ENCODE measurements around the gene SGCD.

Gene SGCD

DNA sequence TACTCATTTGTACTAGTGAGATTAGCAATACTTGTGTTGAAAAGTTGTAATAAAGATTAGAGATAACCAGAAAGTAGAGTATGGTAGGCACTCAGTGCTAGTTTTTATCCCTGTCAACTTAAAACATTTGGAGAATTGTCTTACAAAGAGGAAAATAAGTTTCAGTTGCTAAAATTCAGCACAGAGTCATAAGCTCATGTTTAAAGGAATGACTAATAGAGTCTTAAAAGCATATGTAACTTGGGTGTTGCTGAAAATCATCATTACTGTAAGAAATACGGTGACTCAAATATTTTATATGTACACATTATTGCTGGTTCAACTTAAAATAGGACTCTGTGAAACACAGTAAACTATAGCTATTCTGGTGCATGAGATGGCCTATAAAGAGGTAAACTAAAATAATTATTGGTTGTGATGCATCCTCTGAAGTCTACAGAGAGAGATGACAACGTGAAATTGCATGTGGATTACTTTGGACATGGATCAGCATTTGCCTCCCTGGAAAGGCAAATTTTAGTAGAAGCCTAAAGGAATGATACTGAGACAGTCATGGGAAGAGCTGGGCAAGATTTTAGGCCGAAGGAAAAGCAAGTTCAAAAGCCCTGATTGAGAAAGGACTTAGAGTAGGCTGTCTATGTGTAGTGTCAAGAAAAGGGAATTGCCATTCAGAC, 34.6 kb downstream of the SGCD start:
- FAIRE-seq (no peak), DNase-seq (ENCODE audit: insufficient read length, low spot score) (no peak)

DNA sequence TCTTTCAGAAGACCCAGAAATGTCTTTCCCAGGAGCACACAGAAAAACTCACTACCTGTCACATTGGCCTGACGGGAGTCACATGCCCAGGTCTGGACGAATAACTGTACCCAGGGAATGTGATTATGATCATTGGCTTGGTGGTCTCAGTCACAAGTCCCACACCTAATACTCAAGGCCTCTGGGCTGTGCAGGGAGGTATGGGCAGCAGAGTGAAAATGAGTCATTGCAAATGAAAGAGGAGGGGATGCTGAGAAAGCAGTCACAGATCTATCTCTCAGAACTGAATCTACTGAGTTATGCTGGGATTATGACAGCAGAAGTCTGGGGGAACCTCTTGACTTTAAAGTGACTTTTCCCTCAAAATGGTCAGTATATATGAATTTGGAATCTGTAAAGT, 36.9 kb downstream of the SGCD start:
- FAIRE-seq (no peak), DNase-seq (ENCODE audit: insufficient read length, low spot score) (no peak)

DNA sequence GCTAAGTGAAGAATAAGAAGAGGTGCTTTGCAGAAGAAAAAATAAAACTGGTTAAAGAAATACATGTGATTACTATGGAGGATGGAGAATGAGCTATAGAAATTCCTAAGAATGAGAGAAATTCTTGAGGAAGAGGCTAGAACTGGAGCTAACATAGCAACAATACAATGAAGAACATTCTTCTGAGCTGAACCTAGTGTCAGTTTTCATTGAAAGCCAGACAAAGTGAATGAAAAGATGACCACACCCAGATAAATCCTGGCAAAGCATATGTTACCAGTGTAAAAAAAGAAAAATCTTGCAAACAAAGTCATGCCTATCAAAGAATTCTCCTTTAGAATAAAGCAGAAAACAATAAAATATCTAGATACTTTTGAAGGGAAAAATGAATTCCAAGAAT, 39.6 kb downstream of the SGCD start:
- DNase-seq (ENCODE audit: insufficient read length, low spot score) (no peak), FAIRE-seq (no peak)

DNA sequence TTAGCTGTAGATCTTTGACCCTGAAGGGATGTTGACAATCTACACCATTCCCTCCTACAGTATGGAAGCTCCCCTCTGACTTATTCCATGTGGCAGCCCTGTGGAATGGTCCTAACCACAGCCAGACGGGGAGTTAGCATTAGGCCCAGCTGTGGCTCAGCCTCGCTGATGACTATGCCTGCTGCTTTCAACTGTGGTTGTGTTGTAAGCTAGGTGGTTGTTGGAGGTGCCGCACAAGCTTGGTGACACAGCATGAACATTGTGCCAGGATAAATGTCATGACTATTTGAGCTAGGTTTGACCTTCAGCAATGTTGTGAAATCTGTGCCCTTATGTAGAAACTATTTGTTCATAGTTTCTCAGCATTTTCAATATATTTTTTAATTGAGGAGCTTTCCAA, 40.6 kb downstream of the SGCD start:
- FAIRE-seq (no peak), DNase-seq (ENCODE audit: insufficient read length, low spot score) (no peak)

DNA sequence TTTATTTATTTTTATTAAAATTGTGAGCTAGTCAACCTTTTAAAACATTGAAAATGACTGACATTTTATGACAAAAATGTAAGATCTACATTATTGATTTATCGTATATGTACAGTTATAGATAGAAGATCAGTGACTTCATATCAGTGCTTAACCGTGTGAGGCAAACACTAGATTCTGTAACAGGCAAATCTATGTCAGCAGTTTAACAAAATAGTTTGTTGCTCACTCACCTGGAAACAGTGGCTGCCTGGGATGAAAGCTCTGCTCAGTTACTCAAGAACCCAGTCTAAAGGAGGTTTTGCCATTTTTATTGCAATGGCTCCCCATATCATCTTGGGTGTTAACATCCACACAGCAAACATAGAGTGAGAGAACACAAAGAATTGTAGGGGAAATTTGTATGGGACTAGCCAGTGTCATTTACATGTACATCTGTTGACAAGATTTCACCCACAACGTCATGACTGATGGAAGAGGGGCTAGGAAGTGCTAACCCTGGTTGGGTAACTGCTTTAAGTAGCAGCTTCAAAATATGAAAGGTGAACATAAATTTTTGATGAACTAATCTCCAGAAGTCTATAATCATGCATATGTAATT, 49.0 kb downstream of the SGCD start:
- no peak for FAIRE-seq
- no peak for DNase-seq (ENCODE audit: insufficient read length, low spot score)

DNA sequence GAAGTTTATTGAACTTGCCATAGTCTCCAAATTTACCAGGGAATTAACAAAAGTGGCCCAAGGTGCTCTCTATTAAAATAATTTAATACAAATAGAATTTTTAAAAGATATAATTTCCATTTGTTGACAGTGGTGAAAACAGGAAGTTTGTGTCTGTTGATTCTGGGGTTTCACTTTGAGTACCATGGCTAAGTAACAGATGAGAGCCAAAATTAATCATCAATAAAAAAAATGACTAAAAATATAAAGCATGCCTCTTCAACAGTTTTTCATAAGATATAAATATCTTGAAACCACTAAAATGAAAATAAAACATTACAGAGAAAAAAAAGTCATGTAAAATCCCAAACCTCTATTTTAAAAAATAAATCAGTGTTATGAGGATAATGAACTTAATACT, 49.8 kb downstream of the SGCD start:
- DNase-seq (ENCODE audit: insufficient read length, low spot score) (no peak), FAIRE-seq (no peak)

DNA sequence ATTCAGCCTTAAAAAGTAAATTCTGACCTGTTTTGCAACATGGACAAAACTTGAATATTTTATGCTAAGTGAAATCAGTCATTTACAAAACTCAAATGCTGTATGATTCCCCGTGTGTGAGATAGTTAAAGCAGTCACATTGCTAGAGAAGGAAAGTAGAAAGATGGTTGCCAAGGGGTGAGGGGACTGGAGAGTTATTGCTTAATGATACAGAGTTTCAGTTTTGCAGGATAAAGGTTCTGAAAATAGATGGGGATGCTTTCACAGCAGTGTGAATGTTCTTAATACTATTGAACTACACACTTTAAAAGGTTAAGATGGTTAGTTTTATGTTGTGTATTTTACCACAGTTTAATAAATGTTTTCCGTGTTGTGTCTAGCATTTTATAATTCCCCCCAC, 51.2 kb downstream of the SGCD start:
- no peak for FAIRE-seq
- no peak for DNase-seq (ENCODE audit: insufficient read length, low spot score)

DNA sequence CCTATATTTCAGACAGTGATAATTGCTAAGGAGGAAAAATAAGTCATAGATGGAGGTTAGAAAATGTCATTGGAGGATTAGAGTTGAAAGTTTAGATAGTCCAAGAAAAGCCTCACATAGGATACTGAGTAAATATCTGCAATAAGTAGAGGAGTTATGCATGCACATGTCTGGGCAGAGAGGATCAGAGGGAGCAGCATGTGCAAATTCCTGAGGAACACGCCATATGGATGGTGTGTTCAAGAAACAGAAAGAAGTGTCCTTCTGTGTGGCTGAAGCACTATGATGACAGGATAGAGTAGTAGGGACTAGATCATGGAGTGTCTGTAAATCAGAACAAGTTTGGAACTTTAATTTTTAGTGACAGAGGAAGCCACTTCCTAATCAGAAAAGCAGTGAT, 52.2 kb downstream of the SGCD start:
- FAIRE-seq (no peak), DNase-seq (ENCODE audit: insufficient read length, low spot score) (no peak)

DNA sequence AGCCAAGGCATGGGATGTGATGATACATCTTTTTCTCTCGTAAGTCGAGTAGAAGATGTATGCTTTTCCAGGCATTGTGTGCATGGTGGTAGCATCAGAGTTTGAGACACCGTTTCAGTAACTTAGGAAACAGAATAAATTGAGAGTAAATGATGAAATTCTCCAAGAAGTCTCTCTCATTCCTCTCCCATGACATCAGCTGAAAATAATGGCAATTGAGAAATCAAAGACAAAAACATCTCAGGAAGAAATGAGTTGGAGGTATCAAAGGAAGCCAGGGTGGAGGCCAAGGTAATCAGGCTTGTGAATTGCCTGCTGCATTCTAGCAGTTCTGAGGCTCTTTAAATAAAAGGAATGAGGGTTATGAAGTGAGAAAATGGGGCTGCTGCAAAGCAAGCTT, 53.9 kb downstream of the SGCD start:
- DNase-seq (ENCODE audit: insufficient read length, low spot score): no peak
- no peak for FAIRE-seq

DNA sequence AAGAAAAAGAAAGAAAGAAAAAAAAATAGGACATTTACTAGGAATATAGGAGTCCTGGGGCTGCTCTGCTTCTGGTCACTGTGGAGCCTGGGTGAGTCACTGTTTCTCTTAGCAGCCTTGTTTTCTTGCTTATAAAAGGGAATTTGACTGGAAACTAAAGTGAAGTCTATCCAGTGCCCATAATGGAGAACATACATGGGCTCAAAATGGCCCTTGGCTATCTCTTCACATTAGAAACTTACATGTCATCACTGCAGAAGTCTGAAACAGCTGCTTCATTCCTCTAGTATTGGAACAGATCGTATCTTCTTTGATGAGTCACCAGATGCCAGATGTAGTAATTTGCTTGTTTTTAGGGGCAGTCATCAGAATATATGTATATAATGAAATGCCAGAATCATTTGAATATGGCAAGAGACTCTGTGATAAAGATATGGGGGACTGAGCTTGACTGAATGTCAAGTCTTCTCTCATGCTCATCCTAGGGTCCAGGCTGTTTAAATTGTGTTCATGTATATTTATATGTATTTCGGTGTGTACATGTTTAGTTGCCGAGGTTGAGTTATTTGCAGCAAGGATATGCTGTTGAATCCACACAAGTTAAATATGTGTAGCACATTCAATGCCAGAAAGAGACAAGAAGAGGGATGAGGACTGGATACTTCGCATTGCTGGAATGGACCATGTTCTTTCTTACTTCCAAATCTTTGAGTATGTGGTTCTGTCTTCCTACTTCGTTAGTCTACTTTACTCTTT, 56.7 kb downstream of the SGCD start:
- FAIRE-seq (no peak), DNase-seq (ENCODE audit: insufficient read length, low spot score) (no peak)

DNA sequence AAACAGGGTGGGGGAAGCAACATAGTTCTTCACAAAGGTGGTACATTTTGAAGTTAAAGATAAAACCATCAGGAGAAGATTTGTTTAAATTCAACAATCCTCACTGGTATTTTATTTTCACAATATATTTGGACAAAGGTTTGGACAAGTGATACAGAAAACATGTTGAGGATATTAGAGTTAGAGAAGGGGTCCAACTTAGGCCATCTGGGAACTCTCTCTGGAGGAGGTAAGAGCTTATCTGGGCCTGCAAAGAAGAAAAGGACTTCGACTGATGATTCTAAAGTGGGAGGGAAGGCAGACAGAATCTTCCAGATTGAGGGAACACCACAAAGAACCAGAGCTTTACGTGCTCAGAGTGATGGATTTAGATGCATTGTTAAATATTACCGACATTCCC, 58.5 kb downstream of the SGCD start:
- FAIRE-seq: no peak
- no peak for DNase-seq (ENCODE audit: insufficient read length, low spot score)

DNA sequence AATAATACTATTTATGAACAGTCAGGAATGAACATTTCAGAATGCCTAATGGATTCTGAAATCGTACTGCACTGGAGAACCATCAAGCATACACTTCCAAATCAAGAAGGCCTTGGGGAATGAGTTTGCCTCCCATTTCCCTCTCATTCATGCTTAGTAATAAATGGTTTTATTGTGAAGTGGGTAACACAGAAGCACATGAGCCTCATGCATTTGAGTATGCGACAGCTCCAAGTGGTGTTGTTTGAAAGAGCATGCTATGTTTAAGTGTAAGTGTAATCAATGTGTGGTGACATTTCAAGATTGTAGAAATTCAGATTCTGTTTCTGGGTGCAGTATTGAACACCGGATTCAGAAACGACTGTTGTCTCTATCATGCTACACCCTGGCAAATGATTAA, 60.0 kb downstream of the SGCD start:
- no peak for FAIRE-seq
- DNase-seq (ENCODE audit: insufficient read length, low spot score): no peak

DNA sequence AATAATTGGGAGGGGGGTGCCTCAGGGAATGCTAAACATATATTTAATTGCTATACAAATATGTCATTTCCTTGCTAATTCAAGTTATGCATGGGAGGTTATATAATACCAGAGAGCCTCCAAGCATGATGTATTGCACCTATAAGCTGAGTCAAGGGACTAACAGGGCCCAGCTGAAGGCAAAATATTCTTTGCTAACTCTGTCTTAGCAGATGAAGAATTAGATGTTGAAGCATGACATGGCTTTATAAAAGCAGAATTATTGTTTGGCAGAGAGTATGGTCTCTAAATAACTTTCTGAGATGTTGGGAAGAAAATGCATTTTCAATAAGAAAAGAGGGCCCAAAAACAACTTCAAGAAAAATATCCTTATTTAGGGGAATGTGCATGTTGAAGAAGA, 60.4 kb downstream of the SGCD start:
- no peak for DNase-seq (ENCODE audit: insufficient read length, low spot score)
- FAIRE-seq: no peak

DNA sequence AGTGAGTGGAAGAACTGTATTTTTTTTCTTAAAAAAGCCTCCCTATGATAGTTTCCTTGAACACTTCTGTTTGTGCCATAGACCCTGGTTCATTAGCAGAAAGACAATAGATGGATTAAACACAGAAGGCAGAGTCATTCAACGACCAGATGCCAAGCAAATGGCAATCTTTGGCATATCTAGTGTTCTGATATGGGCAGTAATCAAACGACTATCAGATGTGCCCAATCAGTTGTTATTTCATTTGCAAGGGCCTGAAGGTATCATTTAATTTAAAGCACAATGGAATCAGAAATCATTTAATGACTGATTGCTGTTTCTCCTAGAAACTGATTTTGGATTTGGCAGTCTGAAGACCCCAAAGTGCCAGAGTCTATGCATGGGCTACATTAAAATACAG, 61.3 kb downstream of the SGCD start:
- DNase-seq (ENCODE audit: insufficient read length, low spot score) (no peak), FAIRE-seq (no peak)

DNA sequence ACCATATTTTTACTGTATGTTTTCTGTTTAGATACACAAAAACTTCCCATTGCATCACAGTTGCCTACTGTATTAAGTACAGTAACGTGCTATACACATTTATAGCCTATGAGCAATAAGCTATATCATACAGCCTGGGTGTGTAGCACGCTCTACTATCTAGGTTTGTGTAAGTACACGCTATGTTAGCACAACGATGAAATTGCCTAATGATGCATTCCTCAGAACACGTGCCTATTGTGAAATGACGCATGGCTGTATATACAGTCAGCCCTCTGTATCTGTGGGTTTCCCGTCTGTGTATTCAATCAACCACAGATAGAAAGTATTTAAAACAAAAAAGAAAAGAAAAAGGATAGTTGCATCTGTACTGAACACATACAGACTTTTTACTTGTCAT, 64.2 kb downstream of the SGCD start:
- no peak for FAIRE-seq
- no peak for DNase-seq (ENCODE audit: insufficient read length, low spot score)

DNA sequence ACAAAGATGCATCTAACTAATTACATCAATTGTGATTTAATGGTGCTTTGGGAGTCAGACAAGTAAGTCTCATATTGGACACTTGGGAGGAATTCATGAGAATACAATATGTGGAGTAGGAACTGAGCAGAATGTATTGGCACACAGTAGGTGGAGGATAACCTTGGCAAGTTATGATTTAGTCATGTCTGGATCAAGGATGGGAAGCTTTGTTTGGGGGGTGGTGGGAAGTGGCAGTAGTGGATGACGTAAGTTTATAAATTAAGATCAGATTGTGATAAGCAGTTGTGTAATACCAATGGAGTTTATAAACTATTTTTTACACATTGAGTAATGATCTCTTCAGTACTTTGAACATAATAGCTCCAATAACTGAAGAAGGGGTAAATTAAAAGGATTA, 67.0 kb downstream of the SGCD start:
- FAIRE-seq: no peak
- DNase-seq (ENCODE audit: insufficient read length, low spot score): no peak

DNA sequence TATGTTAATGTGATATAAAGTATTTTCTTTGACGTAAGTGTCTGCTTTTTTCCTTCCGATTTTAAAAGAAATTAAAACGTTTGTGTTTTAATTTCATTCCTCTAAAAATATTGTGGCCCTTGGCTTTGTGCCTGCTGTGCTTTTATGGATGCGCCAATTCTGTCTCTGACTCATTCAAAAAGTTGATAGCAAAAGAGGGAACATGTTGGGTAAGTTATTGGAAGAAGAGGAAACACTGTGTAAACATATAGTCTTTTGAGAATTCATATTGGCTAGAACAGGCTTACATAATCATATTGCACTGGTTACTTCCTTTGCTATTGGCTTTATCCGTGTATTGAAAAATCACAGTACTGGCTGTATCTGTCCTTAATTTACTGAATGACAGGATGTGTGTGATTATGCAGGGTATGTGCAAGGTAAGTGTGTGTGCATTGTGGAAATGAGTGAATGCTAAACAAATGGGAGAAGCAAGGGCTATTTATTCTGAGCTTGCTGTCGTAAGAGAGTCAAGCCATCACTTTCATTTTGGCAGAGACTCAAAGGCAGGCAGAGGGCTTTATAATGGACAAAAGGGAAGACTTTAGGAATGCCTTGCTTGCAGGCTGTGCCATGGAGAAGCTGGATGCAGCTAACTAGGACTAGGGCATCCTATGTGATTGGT, 67.8 kb downstream of the SGCD start:
- no peak for FAIRE-seq
- no peak for DNase-seq (ENCODE audit: insufficient read length, low spot score)

DNA sequence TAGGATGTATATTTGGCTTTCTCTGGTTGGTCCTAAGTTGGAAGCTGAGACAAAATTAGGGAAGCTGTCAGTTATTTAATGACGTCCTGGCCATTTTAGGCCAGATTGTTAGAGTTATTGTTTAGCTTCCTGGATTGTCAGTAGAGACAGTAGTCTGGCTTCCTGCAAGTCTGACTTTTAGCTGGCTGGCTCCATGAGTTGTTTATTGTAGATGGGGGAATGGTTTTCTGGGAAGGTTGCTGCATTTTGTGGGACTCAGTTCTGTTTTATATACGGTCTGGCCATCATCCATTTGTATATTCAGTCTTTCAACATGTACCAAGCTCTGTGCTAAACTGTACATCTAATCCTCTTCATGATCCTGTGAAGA, 68.3 kb downstream of the SGCD start:
- FAIRE-seq (no peak), DNase-seq (ENCODE audit: insufficient read length, low spot score) (no peak)

DNA sequence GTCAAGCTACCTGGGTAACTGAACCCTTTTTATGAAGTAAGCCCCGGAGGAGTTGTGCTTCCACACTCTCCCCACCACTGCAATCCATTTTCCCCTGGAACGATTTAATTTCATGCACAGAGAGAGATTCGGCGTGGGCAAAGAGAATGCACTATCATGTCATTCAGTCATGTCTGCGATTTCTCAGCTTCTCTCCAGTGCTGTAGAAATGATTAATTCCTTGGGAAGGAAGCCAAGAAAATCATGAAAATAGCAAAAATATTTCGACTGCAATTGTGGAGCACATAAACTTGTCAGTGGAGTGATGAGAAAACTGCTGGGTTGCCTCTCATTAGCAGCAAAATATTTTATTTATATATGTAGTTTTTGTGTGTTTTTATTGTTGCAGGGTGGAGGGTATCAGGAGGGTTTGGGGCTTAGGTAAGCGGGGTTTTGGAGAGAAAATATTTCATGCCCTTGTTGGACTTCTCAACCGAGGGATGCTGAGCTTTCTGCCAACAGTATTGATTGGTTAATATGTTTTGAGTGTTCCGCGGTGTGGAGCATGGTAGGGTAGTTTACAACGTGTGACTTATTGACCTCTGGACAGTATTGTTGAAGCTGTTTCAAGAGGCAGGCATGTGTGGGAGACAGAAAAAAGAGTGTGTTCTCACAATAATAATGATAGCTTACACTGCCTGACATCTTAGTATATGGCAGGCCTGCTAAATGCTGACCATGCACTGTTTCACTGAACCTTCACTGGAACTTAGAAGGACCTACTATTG, 69.3 kb downstream of the SGCD start:
- DNase-seq (ENCODE audit: insufficient read length, low spot score): no peak
- no peak for FAIRE-seq

DNA sequence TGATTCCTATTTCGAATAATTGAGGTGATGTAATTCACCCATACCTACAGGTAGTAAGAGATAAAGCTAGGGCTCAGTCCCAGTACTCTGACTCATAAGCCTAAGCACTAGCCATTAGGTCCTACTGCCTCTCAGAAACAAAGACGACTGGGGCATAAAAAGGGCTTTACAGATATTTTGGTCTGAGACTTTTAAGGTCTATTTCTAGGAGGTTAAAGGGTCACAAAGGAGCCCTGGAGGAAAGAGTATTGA, 69.8 kb downstream of the SGCD start:
- DNase-seq (ENCODE audit: insufficient read length, low spot score): no peak
- FAIRE-seq: no peak

DNA sequence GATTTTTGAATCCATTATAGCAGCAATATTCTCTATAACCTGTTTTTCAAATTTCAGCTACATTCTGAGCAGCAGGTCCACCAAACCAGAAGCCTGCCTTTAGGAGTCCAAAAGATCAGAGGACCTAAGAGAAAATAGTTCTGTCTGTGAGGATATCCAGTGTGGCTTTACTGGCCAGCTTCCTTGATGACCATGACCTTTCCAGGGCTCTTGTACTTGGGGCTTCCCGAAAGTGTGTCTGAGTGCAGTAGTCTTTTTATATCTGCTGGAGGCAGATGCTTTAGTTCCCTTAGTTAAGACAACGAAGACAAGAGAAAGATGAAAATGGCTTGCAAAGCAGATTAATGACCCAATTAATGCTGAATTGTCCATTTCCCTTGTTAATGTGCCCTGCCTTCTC, 72.4 kb downstream of the SGCD start:
- FAIRE-seq (no peak), DNase-seq (ENCODE audit: insufficient read length, low spot score) (no peak)
